Measurements from ENCODE around the gene RYR1.

- TF ChIP-seq REST (IDR thresholded peaks at IDR 0.05; ENCODE audit: low read depth, low read length) (no peak), EP300 (IDR thresholded peaks at IDR 0.05; ENCODE audit: borderline replicate concordance in 1 of 2, low read depth in 1 of 2, low read length in 1 of 2) (no peak), GABPA (IDR thresholded peaks at IDR 0.05; ENCODE audit: low read depth) (no peak), CTCF (IDR thresholded peaks at IDR 0.05) (no peak), USF1 (IDR thresholded peaks at IDR 0.05; ENCODE audit: borderline replicate concordance, low read depth) (no peak), JUND (IDR thresholded peaks at IDR 0.05) (no peak), FOXJ3 (CRISPR knock-in tag; IDR thresholded peaks at IDR 0.05) (no peak), CHD2 (IDR thresholded peaks at IDR 0.05; ENCODE audit: low read length, partially characterized antibody) (no peak), RAD21 (IDR thresholded peaks at IDR 0.05; ENCODE audit: low read length) (no peak), MAX (IDR thresholded peaks at IDR 0.05; ENCODE audit: low read depth) (no peak), TAF1 (IDR thresholded peaks at IDR 0.05; ENCODE audit: borderline replicate concordance, low read depth, low read length) (no peak), USF2 (IDR thresholded peaks at IDR 0.05; ENCODE audit: borderline replicate concordance, low read depth, low read length) (no peak)
Measured at GRCh38 chr19:38515896-38516295, 82.4 kb downstream of the RYR1 start.

Data from SK-N-SH (cell line).